GM19397 (cell line): ENCODE data around the gene NT5C3A.
A peak's percentile ranks its signal among the peaks of the same experiment; 100 is the strongest.

Source experiments
- ATAC-seq: cut with Tn5 transposase; IDR thresholded peaks from one replicate; pipeline ENCODE4 v1.9.1; 2021; ENCODE audit warnings: mild to moderate bottlenecking, moderate library complexity; ENCODE audit not compliant: unreplicated experiment

NT5C3A gene

GRCh38 chr7:33076737-33077136 lies 14.2 kb upstream of the NT5C3A start:
- no peak for ATAC-seq

- no peak for ATAC-seq
These were observed 13.4 kb upstream of the NT5C3A start for GRCh38 chr7:33075818-33076518.

- no peak for ATAC-seq
These were observed 10.7 kb upstream of the NT5C3A start for GRCh38 chr7:33073243-33073642.

- no peak for ATAC-seq
These were observed 9.9 kb upstream of the NT5C3A start for GRCh38 chr7:33072471-33072870.

- no peak for ATAC-seq
These were observed 8.3 kb upstream of the NT5C3A start for GRCh38 chr7:33070831-33071230.

- no peak for ATAC-seq
These were observed 7.7 kb upstream of the NT5C3A start for GRCh38 chr7:33070277-33070676.

- ATAC-seq = no peak
These were observed 5.3 kb upstream of the NT5C3A start for GRCh38 chr7:33067921-33068320.

GRCh38 chr7:33066771-33067170 lies 4.2 kb upstream of the NT5C3A start:
- ATAC-seq = no peak

GRCh38 chr7:33065981-33066380 lies 3.4 kb upstream of the NT5C3A start:
- ATAC-seq = no peak

- peak; percentile 95 for ATAC-seq
These were observed 337 bp upstream of the NT5C3A start for GRCh38 chr7:33062782-33063443.

- ATAC-seq = no peak
These were observed 1.2 kb downstream of the NT5C3A start for GRCh38 chr7:33061282-33061937.

GRCh38 chr7:33059635-33060034 lies 2.9 kb downstream of the NT5C3A start:
- ATAC-seq = no peak

- ATAC-seq = no peak
These were observed 7.4 kb downstream of the NT5C3A start for GRCh38 chr7:33055158-33055557.

GRCh38 chr7:33054261-33054964 lies 8.2 kb downstream of the NT5C3A start:
- no peak for ATAC-seq

GRCh38 chr7:33053721-33054120 lies 8.9 kb downstream of the NT5C3A start:
- no peak for ATAC-seq

GRCh38 chr7:33050535-33051318 lies 11.8 kb downstream of the NT5C3A start:
- no peak for ATAC-seq

GRCh38 chr7:33048704-33049103 lies 13.9 kb downstream of the NT5C3A start:
- ATAC-seq = no peak

GRCh38 chr7:33048257-33048656 lies 14.3 kb downstream of the NT5C3A start:
- no peak for ATAC-seq

GRCh38 chr7:33044986-33045385 lies 17.6 kb downstream of the NT5C3A start:
- no peak for ATAC-seq

GRCh38 chr7:33044401-33044718 lies 18.2 kb downstream of the NT5C3A start:
- no peak for ATAC-seq
